IPS-NIHi11 (cell line): ENCODE data around the gene DUSP1.
"Not testable (repeated sequence)": the region's sequence is repeated elsewhere in the genome, so short reads cannot be mapped to it uniquely, and the experiment has no call there.

Experiments used
- DNase-seq: peaks from one replicate; pipeline ENCODE4 v3.0.0; 2012; ENCODE audit warnings: mixed read lengths, low spot score

Gene DUSP1

GRCh38 chr5:172797771-172798191 lies 26.8 kb upstream of the DUSP1 start:
- no peak for DNase-seq

DNA sequence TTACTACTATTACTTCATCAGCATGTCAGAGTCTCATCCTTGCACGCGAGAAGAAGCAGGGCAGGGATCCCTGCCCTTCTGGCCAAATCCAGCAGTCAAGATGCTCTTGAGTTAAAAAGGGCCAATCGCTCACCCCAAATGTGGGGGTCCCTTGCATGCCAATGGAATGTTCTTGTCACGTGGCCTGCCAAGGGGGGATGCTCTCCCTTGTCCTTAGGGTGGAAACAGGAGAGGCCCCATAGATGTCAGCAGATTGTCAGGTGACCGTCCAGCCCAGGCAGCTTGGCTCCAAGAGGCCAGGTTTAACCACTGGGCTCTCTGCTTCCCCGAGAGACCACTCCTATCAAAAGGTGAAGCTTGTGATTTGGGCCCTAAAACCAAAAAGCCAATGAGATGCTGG lies 25.3 kb upstream of the DUSP1 start:
- no peak for DNase-seq

- no peak for DNase-seq
Measured at GRCh38 chr5:172795318-172795977, 24.5 kb upstream of the DUSP1 start.

- no peak for DNase-seq
Measured at GRCh38 chr5:172793577-172794488, 22.8 kb upstream of the DUSP1 start.

GRCh38 chr5:172792701-172793570 lies 21.9 kb upstream of the DUSP1 start:
- DNase-seq, result no peak

- no peak for DNase-seq
Measured at GRCh38 chr5:172791726-172792445, 20.9 kb upstream of the DUSP1 start.

GRCh38 chr5:172791286-172791685 lies 20.3 kb upstream of the DUSP1 start:
- no peak for DNase-seq

DNA sequence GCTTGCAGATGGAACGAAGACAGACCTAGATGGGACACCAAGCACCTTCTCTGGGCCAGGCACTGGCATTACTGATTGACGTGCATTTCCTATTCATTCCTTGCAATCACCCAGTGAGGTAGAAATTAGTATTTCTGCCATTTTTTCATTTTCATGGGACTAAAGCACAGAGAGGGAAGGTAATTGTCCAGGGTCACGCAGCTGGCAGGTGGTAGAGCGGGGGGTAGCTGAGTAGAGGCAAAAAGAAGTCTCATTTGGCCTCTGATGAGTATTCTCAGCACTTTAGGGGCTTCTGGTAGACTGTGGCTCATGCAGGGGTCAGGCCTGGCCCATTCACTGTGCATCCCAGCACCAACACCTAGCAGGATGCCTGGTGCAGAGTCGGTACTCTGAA lies 19.5 kb upstream of the DUSP1 start:
- DNase-seq, result no peak

- no peak for DNase-seq
Measured at GRCh38 chr5:172789687-172790495, 18.9 kb upstream of the DUSP1 start.

GRCh38 chr5:172788771-172789686 lies 18.0 kb upstream of the DUSP1 start:
- DNase-seq, result no peak

DNA sequence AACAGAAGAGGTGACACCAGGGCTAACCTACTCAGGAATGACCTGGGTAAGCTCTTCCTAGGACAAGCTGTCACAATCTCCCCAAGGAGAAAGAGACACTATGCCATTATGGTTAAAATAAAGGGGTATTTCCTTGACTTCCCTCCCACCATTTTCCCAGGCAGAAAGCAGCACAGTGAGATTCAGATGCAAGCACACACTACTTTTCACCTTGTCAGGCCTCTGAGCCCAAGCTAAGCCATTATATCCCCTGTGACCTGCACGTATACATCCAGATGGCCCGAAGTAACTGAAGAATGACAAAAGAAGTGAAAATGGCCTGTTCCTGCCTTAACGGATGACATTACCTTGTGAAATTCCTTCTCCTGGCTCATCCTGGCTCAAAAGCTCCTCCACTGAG lies 16.5 kb upstream of the DUSP1 start:
- not testable (repeated sequence) for DNase-seq

DNA sequence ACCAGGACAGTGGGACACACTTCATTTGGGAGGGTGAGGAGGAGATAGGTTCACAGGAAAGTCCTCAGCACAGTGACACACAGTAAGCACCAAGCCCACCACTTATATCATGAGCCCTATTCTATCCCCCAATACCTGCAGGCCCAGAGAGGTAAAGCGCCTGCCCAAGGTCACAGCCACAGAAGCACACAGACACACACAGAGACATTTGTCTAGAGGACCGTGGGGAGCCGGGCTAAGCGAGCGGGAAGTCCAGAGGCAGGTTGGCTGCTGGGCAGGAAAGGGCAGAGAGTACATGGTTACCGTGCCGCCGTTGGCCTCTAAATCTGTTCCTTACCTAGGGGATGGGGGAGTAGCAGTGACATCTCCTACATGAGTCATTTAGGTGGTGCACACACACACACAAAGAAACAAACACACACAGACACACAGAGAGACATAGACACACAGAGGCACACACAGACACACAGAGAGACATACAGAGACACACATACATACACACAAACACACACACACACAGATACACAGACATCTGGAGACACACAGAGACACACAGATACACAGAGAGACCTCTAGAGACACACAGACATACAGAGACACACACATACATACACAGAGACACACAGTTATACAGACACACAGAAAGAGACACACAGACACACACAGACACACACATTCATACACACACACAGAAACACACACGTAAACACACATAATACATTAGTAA lies 15.9 kb upstream of the DUSP1 start:
- DNase-seq, result no peak

GRCh38 chr5:172785429-172786088 lies 14.6 kb upstream of the DUSP1 start:
- no peak for DNase-seq

- DNase-seq, result not testable (repeated sequence)
Measured at GRCh38 chr5:172784162-172784561, 13.2 kb upstream of the DUSP1 start.

GRCh38 chr5:172783319-172783718 lies 12.3 kb upstream of the DUSP1 start:
- not testable (repeated sequence) for DNase-seq

- DNase-seq, result no peak
Measured at GRCh38 chr5:172782169-172783039, 11.4 kb upstream of the DUSP1 start.

DNA sequence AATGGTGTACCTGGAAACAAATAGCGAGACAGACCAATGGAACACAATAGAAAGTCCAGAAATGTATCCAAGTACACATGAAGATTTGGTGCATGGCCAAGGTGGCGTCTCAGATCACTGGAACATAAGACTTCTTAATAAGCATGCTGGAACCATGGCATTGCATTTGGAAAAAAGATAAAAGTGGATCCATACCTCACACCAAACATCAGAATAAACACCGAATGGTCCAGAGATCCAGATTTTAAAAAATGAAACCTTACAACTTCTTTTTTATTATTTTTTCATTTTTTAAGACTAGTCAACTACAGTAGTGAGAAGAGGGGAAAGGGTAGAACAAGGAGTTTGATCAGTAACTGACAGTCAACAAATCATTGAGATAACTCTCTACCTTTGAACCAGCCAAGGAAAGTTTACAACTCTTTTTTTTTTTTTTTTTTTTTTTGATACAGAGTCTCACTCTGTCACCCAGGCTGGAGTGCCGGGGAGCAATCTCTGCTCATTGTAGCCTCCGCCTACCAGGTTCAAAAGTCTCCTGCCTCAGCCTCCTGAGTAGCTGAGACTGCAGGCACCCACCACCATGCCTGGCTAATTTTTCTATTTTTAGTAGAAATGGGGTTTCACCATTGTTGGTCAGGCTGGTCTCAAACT lies 8.8 kb upstream of the DUSP1 start:
- DNase-seq, result no peak
